Fibroblast of mammary gland (primary cell): ENCODE data around the gene BTG4.

Source experiments
- DNase-seq: peaks from one replicate; pipeline ENCODE4 v3.0.0-alpha.2; 2010; ENCODE audit warnings: low read depth
- H3K4me3 ChIP-seq: 2 replicates; pipeline ENCODE4 v1.5.1; 2011; ENCODE audit warnings: low read depth, mild to moderate bottlenecking, low read length, moderate library complexity; ENCODE audit not compliant: control insufficient read depth
- CTCF ChIP-seq: conservative IDR thresholded peaks from 2 replicates; pipeline ENCODE4 v1.5.1; 2011; ENCODE audit warnings: low read depth, low read length, inconsistent platforms; ENCODE audit not compliant: control insufficient read depth, insufficient read depth

The BTG4 gene

GRCh38 chr11:111521135-111521534, 8.9 kb upstream of the BTG4 start:
- TF ChIP-seq CTCF = no peak
- H3K4me3 ChIP-seq = no peak overlapping the region
- no peak for DNase-seq

GRCh38 chr11:111520560-111520959, 8.4 kb upstream of the BTG4 start:
- H3K4me3 ChIP-seq = no peak overlapping the region
- TF ChIP-seq CTCF = no peak
- peak; percentile 59 for DNase-seq

GRCh38 chr11:111518668-111519067, 6.5 kb upstream of the BTG4 start:
- DNase-seq = no peak
- no peak for TF ChIP-seq CTCF
- H3K4me3 ChIP-seq = no peak overlapping the region

GRCh38 chr11:111515591-111515990, 3.4 kb upstream of the BTG4 start:
- TF ChIP-seq CTCF = no peak
- no peak for DNase-seq
- H3K4me3 ChIP-seq = no peak overlapping the region

GRCh38 chr11:111514216-111515031, 2.2 kb upstream of the BTG4 start, which contains the start of gene HOATZ:
TSS of gene HOATZ (plus strand) at chr11:111514778. CDS start at chr11:111514785, 7 bp downstream.
- no peak for TF ChIP-seq CTCF
- no peak within 1 kb of the TSS for H3K4me3 ChIP-seq
- no peak for DNase-seq

- no peak for DNase-seq
- no peak for TF ChIP-seq CTCF
- peak overlapping the region; percentile 16 for H3K4me3 ChIP-seq
These were observed 1.0 kb upstream of the BTG4 start for GRCh38 chr11:111513240-111513605.

GRCh38 chr11:111510311-111510710, 1.9 kb downstream of the BTG4 start:
- no peak overlapping the region for H3K4me3 ChIP-seq
- TF ChIP-seq CTCF = no peak
- no peak for DNase-seq
